HEK293T (cell line): ENCODE data around the gene PAQR3.
A peak's percentile ranks its signal among the peaks of the same experiment; 100 is the strongest.

Experiments
- CTCF ChIA-PET: fragments of 350-600 bp; formaldehyde crosslinking; extraction: SDS; loops from one replicate; lab custom pipeline; 2021; ENCODE audit warnings: antibody characterized with exemption, inconsistent platforms; lab: Yijun Ruan, JAX
- POLR2A ChIA-PET: fragments of 350-600 bp; formaldehyde crosslinking; extraction: SDS; loops from one replicate; lab custom pipeline; 2020; ENCODE audit warnings: antibody characterized with exemption, inconsistent platforms; lab: Yijun Ruan, JAX
- DNase-seq: peaks from one replicate; pipeline ENCODE4 v3.0.0; 2012; ENCODE audit warnings: mixed read lengths; ENCODE audit errors: extremely low spot score
- ARNT ChIP-seq: fragments of 450-650 bp; IDR thresholded peaks from 2 replicates; pipeline ENCODE4 v1.6.1; 2017; ENCODE audit warnings: mild to moderate bottlenecking
- BHLHE40 ChIP-seq: fragments of 450-650 bp; IDR thresholded peaks from 2 replicates; pipeline ENCODE4 v1.6.1; 2016; ENCODE audit warnings: mild to moderate bottlenecking, moderate library complexity, borderline replicate concordance
- CTBP1 ChIP-seq: fragments of 450-650 bp; IDR thresholded peaks from 2 replicates; pipeline ENCODE4 v1.6.1; 2016; ENCODE audit warnings: borderline replicate concordance
- ELF4 ChIP-seq: fragments of 450-650 bp; IDR thresholded peaks from 2 replicates; pipeline ENCODE4 v1.6.1; 2017; ENCODE audit warnings: antibody characterized with exemption
- FOXA1 ChIP-seq: fragments of 450-650 bp; IDR thresholded peaks from 2 replicates; pipeline ENCODE4 v1.6.1; 2016; ENCODE audit warnings: mild to moderate bottlenecking
- FOXK2 ChIP-seq: fragments of 450-650 bp; IDR thresholded peaks from 2 replicates; pipeline ENCODE4 v1.6.1; 2016; ENCODE audit warnings: mild to moderate bottlenecking
- FOXM1 ChIP-seq: fragments of 450-650 bp; IDR thresholded peaks from 2 replicates; pipeline ENCODE4 v1.6.1; 2017; ENCODE audit warnings: mild to moderate bottlenecking, borderline replicate concordance
- HDGF ChIP-seq: fragments of 450-650 bp; IDR thresholded peaks from 2 replicates; pipeline ENCODE4 v1.6.1; 2017; ENCODE audit warnings: antibody characterized with exemption, borderline replicate concordance
- L3MBTL2 ChIP-seq: fragments of 450-650 bp; conservative IDR thresholded peaks from 2 replicates; pipeline ENCODE4 v1.6.1; 2016; ENCODE audit warnings: mild to moderate bottlenecking
- LEF1 ChIP-seq: fragments of 450-650 bp; IDR thresholded peaks from 2 replicates; pipeline ENCODE4 v1.6.1; 2017; ENCODE audit warnings: mild to moderate bottlenecking, borderline replicate concordance
- NFRKB ChIP-seq: fragments of 450-650 bp; IDR thresholded peaks from 2 replicates; pipeline ENCODE4 v1.6.1; 2016; ENCODE audit warnings: mild to moderate bottlenecking, moderate library complexity
- PKNOX1 ChIP-seq: fragments of 450-650 bp; IDR thresholded peaks from 2 replicates; pipeline ENCODE4 v1.6.1; 2016
- SP1 ChIP-seq: fragments of 450-650 bp; IDR thresholded peaks from 2 replicates; pipeline ENCODE4 v1.6.1; 2017
- SUZ12 ChIP-seq: fragments of 450-650 bp; IDR thresholded peaks from 2 replicates; pipeline ENCODE4 v1.6.1; 2016; ENCODE audit warnings: mild to moderate bottlenecking
- TARDBP ChIP-seq: fragments of 450-650 bp; IDR thresholded peaks from 2 replicates; pipeline ENCODE4 v1.6.1; 2016
- ZNF384 ChIP-seq: fragments of 450-650 bp; IDR thresholded peaks from 2 replicates; pipeline ENCODE4 v1.6.1; 2016

PAQR3 gene

GRCh38 chr4:78865451-78865850 is 73.8 kb downstream of the PAQR3 start:
- ChIA-PET POLR2A (no interaction called here), CTCF (no interaction called here)
- no peak for TF ChIP-seq HDGF
- TF ChIP-seq SUZ12, result no peak
- TF ChIP-seq FOXA1, result no peak
- no peak for TF ChIP-seq ARNT
- no peak for TF ChIP-seq NFRKB
- TF ChIP-seq FOXK2, result no peak
- no peak for TF ChIP-seq TARDBP
- TF ChIP-seq CTBP1, result no peak
- TF ChIP-seq SP1, result no peak
- no peak for TF ChIP-seq LEF1
- TF ChIP-seq ELF4, result no peak
- TF ChIP-seq L3MBTL2, result no peak
- no peak for TF ChIP-seq ZNF384
- TF ChIP-seq BHLHE40, result no peak
- no peak for TF ChIP-seq FOXM1
- no peak for TF ChIP-seq PKNOX1

GRCh38 chr4:78864405-78865024 is 74.7 kb downstream of the PAQR3 start:
- TF ChIP-seq ELF4, result no peak
- peak; percentile 36; the same call in 1 of the 2 replicates for TF ChIP-seq PKNOX1
- no peak for TF ChIP-seq FOXA1
- peak; percentile 94 for TF ChIP-seq ZNF384
- ChIA-PET CTCF (interaction anchor here (0.7 kb wide), 2 partner anchors 38 to 908 kb away, joined by 4 to 6 read pairs; no protein-coding TSS in a partner anchor), POLR2A (no interaction called here)
- DNase-seq, result peak; percentile 49

More at GRCh38 chr4:78865451-78865850, 73.8 kb downstream of the PAQR3 start:
- no peak for DNase-seq

- TF ChIP-seq BHLHE40, result no peak
- TF ChIP-seq PKNOX1, result no peak
- TF ChIP-seq ZNF384, result no peak
- TF ChIP-seq FOXK2, result no peak
- TF ChIP-seq L3MBTL2, result no peak
- TF ChIP-seq SUZ12, result no peak
- no peak for TF ChIP-seq TARDBP
- TF ChIP-seq ELF4, result no peak
- no peak for TF ChIP-seq SP1
- no peak for TF ChIP-seq FOXA1
- no peak for TF ChIP-seq NFRKB
- TF ChIP-seq CTBP1, result no peak
- no peak for TF ChIP-seq LEF1
- POLR2A ChIA-PET, result no interaction called here
- CTCF ChIA-PET, result interaction anchor here (0.7 kb wide), 2 partner anchors 38 to 907 kb away, joined by 4 to 6 read pairs; no protein-coding TSS in a partner anchor
- DNase-seq, result no peak
Observed at GRCh38 chr4:78863991-78864390, 75.2 kb downstream of the PAQR3 start.

- ChIA-PET CTCF (no interaction called here), POLR2A (no interaction called here)
- TF ChIP-seq FOXK2 (no peak), FOXM1 (no peak), BHLHE40 (no peak), PKNOX1 (no peak), TARDBP (no peak), ELF4 (no peak), LEF1 (no peak), ARNT (no peak), HDGF (no peak), CTBP1 (no peak), NFRKB (no peak), ZNF384 (no peak), SUZ12 (no peak), FOXA1 (no peak), SP1 (no peak), L3MBTL2 (no peak)
- DNase-seq, result no peak
Observed at GRCh38 chr4:78863254-78863869, 75.9 kb downstream of the PAQR3 start.

GRCh38 chr4:78862314-78862737 is 76.9 kb downstream of the PAQR3 start:
- TF ChIP-seq ELF4 (no peak), SP1 (no peak), CTBP1 (no peak), FOXK2 (no peak), NFRKB (no peak), L3MBTL2 (no peak), TARDBP (no peak), ZNF384 (no peak), LEF1 (no peak), PKNOX1 (no peak), BHLHE40 (no peak), HDGF (no peak), FOXA1 (no peak), ARNT (no peak), FOXM1 (no peak), SUZ12 (no peak)
- no peak for DNase-seq
- ChIA-PET POLR2A (no interaction called here), CTCF (interaction anchor here (0.6 kb wide), 1 partner anchor 27 kb away, joined by 3 read pairs; no protein-coding TSS in a partner anchor)
